HG02759 (cell line): ENCODE results near the gene NCBP2.
A peak's percentile ranks its signal among the peaks of the same experiment; 100 is the strongest.
"Not testable (repeated sequence)": the region's sequence is repeated elsewhere in the genome, so short reads cannot be mapped to it uniquely, and the experiment has no call there.

Source experiments
- ATAC-seq: cut with Tn5 transposase; IDR thresholded peaks from one replicate; pipeline ENCODE4 v1.9.1; 2021; ENCODE audit warnings: mild to moderate bottlenecking, moderate library complexity; ENCODE audit not compliant: unreplicated experiment

The NCBP2 gene

GRCh38 chr3:196968233-196969133 is 26.2 kb upstream of the NCBP2 start, which contains the start of gene PIGZ:
PIGZ (minus strand) TSS chr3:196968833; CDS start chr3:196952031, 16,802 bp downstream.
- peak; percentile 68 for ATAC-seq

GRCh38 chr3:196967412-196968232 is 25.3 kb upstream of the NCBP2 start:
- ATAC-seq, result no peak

DNA sequence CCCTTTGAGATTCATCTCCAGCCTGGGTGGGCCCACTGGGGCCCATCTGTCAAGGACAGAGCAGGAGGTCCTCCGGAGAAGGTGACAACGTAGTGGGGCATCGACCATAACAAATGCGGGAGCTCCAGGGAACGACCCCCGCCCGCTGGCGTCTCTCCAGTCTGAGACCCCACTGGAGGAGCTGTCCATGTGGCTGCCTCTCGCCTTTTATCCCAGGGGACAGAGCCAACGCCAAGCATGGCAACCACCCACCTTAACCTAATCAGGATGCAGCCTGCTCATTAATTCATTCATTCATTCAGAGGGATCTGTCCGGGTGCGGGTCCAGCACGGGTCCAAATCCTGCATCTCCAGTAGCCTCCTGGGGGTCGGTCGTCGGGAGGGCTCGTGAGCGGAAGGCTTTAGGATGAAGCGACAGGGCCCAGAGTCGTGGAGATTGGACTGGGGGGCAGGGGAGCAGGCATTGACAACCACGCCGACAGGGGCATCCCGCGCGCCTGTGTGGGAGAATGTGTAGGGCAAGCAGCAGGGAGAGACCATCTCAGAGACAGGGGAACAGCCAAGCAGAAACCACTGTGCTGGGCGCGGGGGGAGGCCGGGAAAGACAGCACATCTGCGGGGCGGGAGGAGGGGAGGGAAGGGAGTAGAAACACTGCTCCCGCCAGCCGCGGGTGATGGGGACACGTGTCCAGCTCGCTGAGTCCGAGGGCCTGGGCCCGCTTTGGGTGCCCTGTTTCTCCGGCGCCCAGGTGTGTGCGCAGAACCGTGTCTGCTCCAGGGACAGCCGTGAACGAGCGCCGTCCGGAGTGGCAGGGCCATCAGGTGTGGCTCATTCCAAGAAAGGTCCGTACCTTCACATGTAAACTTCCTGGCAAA is 24.4 kb upstream of the NCBP2 start:
- ATAC-seq, result no peak

DNA sequence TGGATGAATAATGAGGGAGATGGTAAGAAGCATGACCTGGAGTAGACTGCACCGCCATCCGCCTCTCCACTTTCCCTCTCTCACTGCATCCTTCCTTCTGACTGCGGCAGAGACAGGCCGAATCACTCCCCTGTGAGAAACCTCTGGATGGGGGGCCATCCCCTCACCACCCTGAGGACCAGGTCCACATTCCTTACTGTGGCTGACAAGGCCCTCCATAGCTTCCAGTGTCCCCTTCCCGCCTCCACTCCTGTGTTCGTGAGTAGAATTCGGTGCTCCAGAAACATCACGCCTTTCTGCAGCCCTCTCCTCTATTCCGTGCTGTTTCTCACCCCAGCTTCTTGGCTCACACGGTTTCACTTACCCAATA is 23.5 kb upstream of the NCBP2 start:
- no peak for ATAC-seq

- ATAC-seq, result no peak
Observed at GRCh38 chr3:196965112-196965803, 22.9 kb upstream of the NCBP2 start.

- ATAC-seq, result no peak
Observed at GRCh38 chr3:196963631-196963953, 21.3 kb upstream of the NCBP2 start.

DNA sequence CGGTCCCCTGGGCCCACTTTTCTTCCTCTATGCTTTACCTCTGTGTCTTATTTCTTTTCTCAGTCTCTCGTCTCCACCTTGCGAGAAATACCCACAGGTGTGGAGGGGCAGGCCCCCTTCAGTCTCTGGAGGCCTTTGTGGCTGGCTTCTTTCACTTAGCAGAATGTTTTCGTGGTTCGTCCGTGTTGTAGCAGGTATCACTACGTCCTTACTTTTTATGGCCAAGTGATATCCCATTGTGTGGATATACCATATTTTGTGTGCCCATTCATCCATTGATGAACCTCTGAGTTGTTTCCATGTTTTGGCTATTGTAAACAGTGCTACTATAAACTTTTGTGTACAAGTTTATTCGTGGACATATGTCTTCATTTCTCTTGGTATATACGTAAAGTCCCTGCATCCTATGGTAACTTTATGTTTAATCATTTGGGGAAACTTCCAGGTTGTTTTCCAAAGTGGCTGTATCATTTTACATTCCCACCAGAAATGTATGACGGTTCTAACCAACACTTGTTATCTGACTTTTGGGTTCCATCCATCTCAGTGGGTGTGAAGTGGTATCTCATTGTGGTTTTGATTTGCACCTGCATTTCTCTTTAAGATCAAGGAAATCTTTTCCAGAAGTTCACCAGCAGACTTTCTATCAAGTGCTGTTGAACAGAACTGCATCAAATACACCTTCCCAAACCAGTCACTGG is 20.8 kb upstream of the NCBP2 start:
- ATAC-seq, result no peak

- no peak for ATAC-seq
Observed at GRCh38 chr3:196962108-196962929, 20.0 kb upstream of the NCBP2 start.

- no peak for ATAC-seq
Observed at GRCh38 chr3:196954832-196955231, 12.5 kb upstream of the NCBP2 start.

GRCh38 chr3:196951371-196951770 is 9.0 kb upstream of the NCBP2 start:
- ATAC-seq, result no peak

GRCh38 chr3:196949750-196950149 is 7.4 kb upstream of the NCBP2 start:
- no peak for ATAC-seq

- no peak for ATAC-seq
Observed at GRCh38 chr3:196949285-196949619, 6.9 kb upstream of the NCBP2 start.

- ATAC-seq, result no peak
Observed at GRCh38 chr3:196948442-196949284, 6.3 kb upstream of the NCBP2 start.

GRCh38 chr3:196947860-196948441 is 5.6 kb upstream of the NCBP2 start:
- no peak for ATAC-seq

DNA sequence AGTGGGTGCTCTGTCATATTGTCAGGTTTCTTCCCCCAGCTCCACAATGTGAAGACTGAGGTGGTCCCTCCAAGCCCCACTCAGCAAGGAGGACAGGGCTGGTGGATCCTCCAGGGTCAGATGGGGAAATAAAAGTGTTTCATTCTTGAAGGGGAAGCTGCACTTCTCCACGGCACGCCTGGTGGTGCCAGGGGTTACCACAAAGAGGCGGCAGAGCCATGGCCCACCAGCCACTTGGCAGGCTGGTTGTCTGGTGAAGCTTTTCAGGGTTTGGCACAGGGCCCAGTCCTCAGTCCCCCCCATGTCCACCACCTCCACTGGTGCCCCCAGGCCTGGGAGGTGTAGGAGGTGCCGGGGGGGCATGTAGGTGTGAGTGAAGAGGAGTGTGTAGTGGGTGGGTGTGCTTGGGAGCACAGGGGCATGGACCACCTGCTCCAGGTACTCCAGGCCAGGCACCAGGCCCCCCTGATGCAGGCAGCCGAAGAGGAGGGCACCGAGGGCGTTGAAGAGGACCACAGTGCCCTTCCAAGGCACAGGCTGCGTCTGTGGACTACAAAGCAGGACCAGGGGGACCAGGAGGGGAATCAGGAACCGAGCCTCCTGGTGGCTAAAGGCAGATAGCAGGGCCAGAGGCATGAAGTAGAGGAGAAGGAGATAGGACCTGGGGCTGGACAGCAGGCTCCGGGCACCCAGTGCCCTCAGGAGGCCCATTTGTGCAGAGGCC is 5.0 kb upstream of the NCBP2 start:
- ATAC-seq, result no peak

DNA sequence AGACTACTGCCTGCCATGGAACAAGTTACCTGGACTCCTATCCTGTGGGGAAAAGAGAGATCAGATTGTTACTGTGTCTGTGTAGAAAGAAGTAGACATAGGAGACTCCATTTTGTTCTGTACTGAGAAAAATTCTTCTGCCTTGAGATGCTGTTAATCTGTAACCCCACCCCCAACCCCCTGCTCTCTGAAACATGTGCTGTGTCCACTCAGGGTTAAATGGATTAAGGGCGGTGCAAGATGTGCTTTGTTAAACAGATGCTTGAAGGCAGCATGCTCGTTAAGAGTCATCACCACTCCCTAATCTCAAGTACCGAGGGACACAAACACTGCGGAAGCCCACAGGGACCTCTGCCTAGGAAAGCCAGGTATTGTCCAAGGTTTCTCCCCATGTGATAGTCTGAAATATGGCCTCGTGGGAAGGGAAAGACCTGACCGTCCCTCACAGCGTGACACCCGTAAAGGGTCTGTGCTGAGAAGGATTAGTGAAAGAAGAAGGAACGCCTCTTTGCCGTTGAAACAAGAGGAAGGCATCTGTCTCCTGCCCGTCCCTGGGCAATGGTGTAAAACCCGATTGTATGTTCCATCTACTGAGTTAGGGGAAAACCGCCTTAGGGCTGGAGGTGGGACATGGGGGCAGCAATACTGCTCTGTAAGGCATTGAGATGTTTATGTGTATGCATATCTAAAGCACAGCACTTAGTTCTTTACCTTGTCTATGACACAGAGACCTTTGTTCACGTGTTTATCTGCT is 1.9 kb upstream of the NCBP2 start:
- ATAC-seq, result not testable (repeated sequence)

DNA sequence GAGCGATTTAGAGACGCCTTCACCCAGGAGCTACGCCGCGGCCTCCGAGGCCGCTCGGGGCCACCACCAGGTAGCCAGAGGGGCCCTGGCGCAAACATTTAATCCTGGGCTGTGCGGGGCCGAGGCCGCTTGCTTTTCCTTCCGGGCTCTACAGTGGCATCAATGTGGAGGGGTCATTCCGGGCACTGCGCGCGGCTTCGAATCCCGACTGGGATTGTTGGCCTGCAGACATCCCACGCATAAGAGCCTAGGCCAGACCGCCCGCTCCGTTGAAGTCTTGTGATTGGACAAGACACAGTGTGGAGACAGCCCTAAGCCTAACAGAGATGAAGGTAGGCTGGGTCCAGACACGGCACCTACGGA is 568 bp upstream of the NCBP2 start:
- peak; percentile 12 for ATAC-seq
